ENCODE measurements around the gene ITPR1. TPM values are rescaled to one million over a fixed set of nuclear protein-coding genes. Genes with fewer than 3 reads are reported as not detected.

Gene ITPR1
- polyA plus RNA-seq, 1 of the 3 experiments (the other 2 are of a cell fraction), result 5.9 TPM

DNA sequence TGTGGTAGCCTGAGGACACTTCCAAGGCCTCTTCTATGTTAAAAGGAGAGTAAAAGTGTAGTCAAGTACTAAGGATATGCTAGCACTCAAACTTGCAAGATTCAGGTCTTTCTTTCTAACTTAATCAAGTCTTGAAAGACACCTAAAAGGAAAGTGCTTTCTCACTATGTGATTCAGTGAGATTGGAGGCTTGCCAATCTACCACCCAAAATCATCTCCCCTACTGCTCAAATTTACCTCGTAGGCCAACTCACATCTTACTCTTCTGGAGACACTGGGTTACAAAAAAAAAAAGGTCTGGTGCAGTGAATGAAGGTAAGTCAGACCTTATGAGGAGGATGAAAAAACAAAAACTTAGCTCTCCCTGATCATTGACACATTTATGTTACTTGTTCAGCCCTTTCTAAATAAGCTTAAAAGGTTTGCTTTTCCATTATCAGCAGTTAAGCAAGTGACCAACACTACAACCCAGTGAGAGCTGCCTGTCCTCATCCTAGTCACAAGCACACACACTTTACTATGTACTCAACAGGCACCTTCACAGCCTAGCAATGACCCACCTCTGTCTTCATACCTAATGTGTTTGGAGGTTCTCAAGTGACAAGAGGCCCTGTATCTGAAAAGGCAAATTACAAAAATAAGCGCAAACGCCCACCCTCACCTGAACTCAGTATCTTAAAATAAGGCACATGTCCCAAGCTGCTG is 45.7 kb upstream of the ITPR1 start (continued):
- TF ChIP-seq, protein P1, sequence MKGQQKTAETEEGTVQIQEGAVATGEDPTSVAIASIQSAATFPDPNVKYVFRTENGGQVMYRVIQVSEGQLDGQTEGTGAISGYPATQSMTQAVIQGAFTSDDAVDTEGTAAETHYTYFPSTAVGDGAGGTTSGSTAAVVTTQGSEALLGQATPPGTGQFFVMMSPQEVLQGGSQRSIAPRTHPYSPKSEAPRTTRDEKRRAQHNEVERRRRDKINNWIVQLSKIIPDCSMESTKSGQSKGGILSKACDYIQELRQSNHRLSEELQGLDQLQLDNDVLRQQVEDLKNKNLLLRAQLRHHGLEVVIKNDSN (IDR thresholded peaks at IDR 0.05; ENCODE audit: borderline replicate concordance, low read depth), result no peak
- no peak for TF ChIP-seq GABPA (IDR thresholded peaks at IDR 0.05; ENCODE audit: low read depth)

DNA sequence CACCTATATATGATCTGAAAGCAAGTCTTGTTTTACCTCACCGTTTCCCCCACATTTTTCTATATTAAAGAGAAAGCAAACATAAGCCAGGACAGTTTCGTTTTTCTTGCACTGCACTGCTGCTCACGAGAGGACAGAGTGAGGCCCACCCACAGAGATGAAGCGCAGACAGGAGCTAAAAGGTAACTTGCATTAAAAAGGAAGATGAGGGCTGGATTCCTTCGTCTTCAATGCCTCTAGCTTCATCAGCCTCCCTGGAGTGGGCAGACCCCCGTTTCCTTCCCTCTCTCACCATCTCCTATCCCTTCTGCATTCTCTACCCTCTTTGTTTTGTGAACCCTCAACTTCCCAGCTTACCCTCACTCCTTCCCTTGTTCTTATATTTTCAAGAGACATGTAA is 45.0 kb upstream of the ITPR1 start:
- Histone ChIP-seq H3K36me3 (replicated peaks in 1 of 2; ENCODE audit: control insufficient read depth in 1 of 2, insufficient read depth in 2 of 2, low read length in 1 of 2) (peaks cover 0 to 24% of the 10 kb centered on the region in 2 experiments), H2AFZ (ENCODE audit: low read depth) (no peak overlapping the region), H3K9me3 (no peaks in the 10 kb centered on the region), H3K4me2 (no peak overlapping the region), H3K79me2 (ENCODE audit: insufficient read depth) (no peaks in the 10 kb centered on the region), H3K4me1 (ENCODE audit: control insufficient read depth in 1 of 2, insufficient read depth in 2 of 2, low read depth in 1 of 2, low read length in 1 of 2) (no peaks in the 10 kb centered on the region), H3K4me3 (ENCODE audit: low read depth in 2 of 2, low read length in 1 of 2) (no peak overlapping the region), H3K27ac (ENCODE audit: low read depth in 2 of 2, low read length in 1 of 2) (no peak overlapping the region), H3F3A (replicated peaks; ENCODE audit: insufficient read depth) (no peaks in the 10 kb centered on the region), H3K27me3 (ENCODE audit: insufficient read depth) (no peaks in the 10 kb centered on the region), H3K9me2 (no peaks in the 10 kb centered on the region), H4K20me1 (ENCODE audit: insufficient read depth) (no peaks in the 10 kb centered on the region), H3K9ac (no peak overlapping the region)
- no peak for DNase-seq
- ChIA-PET POLR2A (interaction anchor here (0.5 kb wide), 1 partner anchor 97 kb away, joined by 3 read pairs; no protein-coding TSS in a partner anchor), CTCF (interaction anchor here (0.6 to 1.0 kb wide), 3 partner anchors 26 to 98 kb away, joined by 3 to 6 read pairs (median 3); no protein-coding TSS in a partner anchor)
- TF ChIP-seq, protein P2, sequence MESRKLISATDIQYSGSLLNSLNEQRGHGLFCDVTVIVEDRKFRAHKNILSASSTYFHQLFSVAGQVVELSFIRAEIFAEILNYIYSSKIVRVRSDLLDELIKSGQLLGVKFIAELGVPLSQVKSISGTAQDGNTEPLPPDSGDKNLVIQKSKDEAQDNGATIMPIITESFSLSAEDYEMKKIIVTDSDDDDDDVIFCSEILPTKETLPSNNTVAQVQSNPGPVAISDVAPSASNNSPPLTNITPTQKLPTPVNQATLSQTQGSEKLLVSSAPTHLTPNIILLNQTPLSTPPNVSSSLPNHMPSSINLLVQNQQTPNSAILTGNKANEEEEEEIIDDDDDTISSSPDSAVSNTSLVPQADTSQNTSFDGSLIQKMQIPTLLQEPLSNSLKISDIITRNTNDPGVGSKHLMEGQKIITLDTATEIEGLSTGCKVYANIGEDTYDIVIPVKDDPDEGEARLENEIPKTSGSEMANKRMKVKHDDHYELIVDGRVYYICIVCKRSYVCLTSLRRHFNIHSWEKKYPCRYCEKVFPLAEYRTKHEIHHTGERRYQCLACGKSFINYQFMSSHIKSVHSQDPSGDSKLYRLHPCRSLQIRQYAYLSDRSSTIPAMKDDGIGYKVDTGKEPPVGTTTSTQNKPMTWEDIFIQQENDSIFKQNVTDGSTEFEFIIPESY (IDR thresholded peaks at IDR 0.05; ENCODE audit: borderline replicate concordance, low read depth), result no peak
- TF ChIP-seq NRF1 (IDR thresholded peaks at IDR 0.05; ENCODE audit: low read depth, low read length), result no peak
- TF ChIP-seq GABPA (IDR thresholded peaks at IDR 0.05; ENCODE audit: low read depth), result no peak
- TF ChIP-seq TCF12 (IDR thresholded peaks at IDR 0.05), result no peak
- TF ChIP-seq, protein P3, sequence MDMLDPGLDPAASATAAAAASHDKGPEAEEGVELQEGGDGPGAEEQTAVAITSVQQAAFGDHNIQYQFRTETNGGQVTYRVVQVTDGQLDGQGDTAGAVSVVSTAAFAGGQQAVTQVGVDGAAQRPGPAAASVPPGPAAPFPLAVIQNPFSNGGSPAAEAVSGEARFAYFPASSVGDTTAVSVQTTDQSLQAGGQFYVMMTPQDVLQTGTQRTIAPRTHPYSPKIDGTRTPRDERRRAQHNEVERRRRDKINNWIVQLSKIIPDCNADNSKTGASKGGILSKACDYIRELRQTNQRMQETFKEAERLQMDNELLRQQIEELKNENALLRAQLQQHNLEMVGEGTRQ (IDR thresholded peaks at IDR 0.05; ENCODE audit: borderline replicate concordance, low read depth, low read length), result no peak
- no peak for TF ChIP-seq FOSL2 (IDR thresholded peaks at IDR 0.05; ENCODE audit: borderline replicate concordance, low read depth)
- no peak for TF ChIP-seq EP300 (IDR thresholded peaks at IDR 0.05; ENCODE audit: borderline replicate concordance in 1 of 2, low read depth in 1 of 2, low read length in 1 of 2)
- TF ChIP-seq YY1 (IDR thresholded peaks at IDR 0.05; ENCODE audit: low read depth), result no peak
- TF ChIP-seq TAF1 (IDR thresholded peaks at IDR 0.05; ENCODE audit: borderline replicate concordance, low read depth, low read length), result no peak
- TF ChIP-seq ELF1 (IDR thresholded peaks at IDR 0.05), result no peak
- TF ChIP-seq RFX5 (IDR thresholded peaks at IDR 0.05; ENCODE audit: low read length), result no peak
- TF ChIP-seq TEAD4 (IDR thresholded peaks at IDR 0.05; ENCODE audit: borderline replicate concordance, insufficient read depth), result no peak
- TF ChIP-seq RCOR1 (IDR thresholded peaks at IDR 0.05; ENCODE audit: low read length), result no peak
- 80% methylated on average over 6 of the region's 6 CpGs for WGBS (ENCODE audit: low lambda C conversion rate)

All from SK-N-SH (cell line).